ENCODE data around the gene HYCC2. TPM values are rescaled to one million over a fixed set of nuclear protein-coding genes. Genes with fewer than 3 reads are reported as not detected.

HYCC2 gene
- total RNA-seq, result 10 to 100 TPM; 27.3 to 27.8 TPM

DNA sequence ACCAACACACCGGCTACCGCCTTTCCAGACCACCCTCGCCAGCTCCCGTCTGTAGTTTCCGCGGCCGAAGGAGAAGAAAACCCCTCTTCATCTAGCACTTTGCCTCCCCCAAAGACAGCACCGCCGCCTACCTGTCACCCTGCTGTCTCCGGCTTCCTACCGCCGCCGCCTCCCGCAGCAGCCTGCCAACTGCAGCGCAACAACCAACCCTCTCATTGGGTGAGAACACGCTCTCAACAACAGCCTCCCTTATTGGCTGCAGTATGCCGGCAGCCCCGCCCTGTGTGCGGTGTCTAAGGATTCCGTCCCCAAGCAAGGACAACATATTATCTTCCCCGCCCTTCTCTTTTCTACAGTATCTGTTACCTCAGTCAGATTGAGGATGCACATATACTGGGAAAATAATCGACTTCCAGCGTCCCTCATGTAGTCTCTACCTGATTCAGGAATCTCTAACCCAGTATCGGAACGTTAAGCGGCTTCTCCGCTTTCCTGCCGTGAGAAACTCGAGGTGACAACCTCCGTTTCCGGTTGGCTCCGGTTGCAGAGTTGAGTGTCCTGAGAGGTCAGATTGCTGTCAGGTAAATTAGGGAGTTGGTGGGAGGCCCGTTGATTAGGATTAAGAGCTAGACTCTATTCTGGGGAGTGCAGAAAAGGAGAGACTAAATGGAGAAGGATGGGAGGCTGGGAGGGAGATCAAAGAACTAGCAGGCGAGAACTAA, at the start of gene HYCC2, which contains the start of gene NDUFB3:
Gene HYCC2, minus strand, starts transcription at position 193 of the 722 bp plus-strand sequence. CDS start 47,662 bp downstream, outside the sequence.
Gene NDUFB3, plus strand, starts transcription at position 523 of the 722 bp plus-strand sequence. CDS start 6,882 bp downstream, outside the sequence.
- ChIA-PET CTCF (interaction anchor here (0.8 to 2.6 kb wide), 3 partner anchors 13 to 111 kb away, joined by 3 to 10 read pairs (median 5); partner anchors contain the start of genes CASP10 and CFLAR), POLR2A (interaction anchor here (0.9 to 1.0 kb wide), 2 partner anchors 45 to 47 kb away, joined by 3 to 5 read pairs; no protein-coding TSS in a partner anchor)

- ChIA-PET CTCF (interaction anchor here (2.1 to 6.2 kb wide), 4 partner anchors 12 to 113 kb away, joined by 6 to 79 read pairs (median 10); no protein-coding TSS in a partner anchor), POLR2A (interaction anchor here (1.5 to 8.6 kb wide), 5 partner anchors 12 to 255 kb away, joined by 3 to 173 read pairs (median 15); partner anchors contain the start of genes CASP8 and CLK1)
These were observed 47.7 kb upstream of the HYCC2 start for GRCh38 chr2:201118961-201119854.

- ChIA-PET POLR2A (interaction anchor here (0.6 to 8.6 kb wide), 10 partner anchors 13 to 257 kb away, joined by 3 to 173 read pairs (median 7); partner anchors contain the start of genes CASP8 and CLK1), CTCF (interaction anchor here (0.7 to 6.2 kb wide), 8 partner anchors 10 to 128 kb away, joined by 3 to 79 read pairs (median 8); no protein-coding TSS in a partner anchor)
These were observed 46.9 kb upstream of the HYCC2 start for GRCh38 chr2:201118121-201118960.

GRCh38 chr2:201117735-201118094, 46.2 kb upstream of the HYCC2 start:
- CTCF ChIA-PET, result interaction anchor here (0.7 to 6.2 kb wide), 9 partner anchors 9 to 212 kb away, joined by 3 to 79 read pairs (median 6); no protein-coding TSS in a partner anchor
- POLR2A ChIA-PET, result interaction anchor here (0.6 to 8.6 kb wide), 12 partner anchors 13 to 257 kb away, joined by 3 to 173 read pairs (median 7); partner anchors contain the start of genes CASP8 and CLK1

- CTCF ChIA-PET, result interaction anchor here (0.7 to 6.2 kb wide), 9 partner anchors 14 to 212 kb away, joined by 3 to 79 read pairs (median 6); no protein-coding TSS in a partner anchor
- POLR2A ChIA-PET, result interaction anchor here (0.5 to 8.6 kb wide), 16 partner anchors 14 to 256 kb away, joined by 3 to 173 read pairs (median 5); partner anchors contain the start of genes CASP8 and CLK1
These were observed 45.7 kb upstream of the HYCC2 start for GRCh38 chr2:201116959-201117734.

DNA sequence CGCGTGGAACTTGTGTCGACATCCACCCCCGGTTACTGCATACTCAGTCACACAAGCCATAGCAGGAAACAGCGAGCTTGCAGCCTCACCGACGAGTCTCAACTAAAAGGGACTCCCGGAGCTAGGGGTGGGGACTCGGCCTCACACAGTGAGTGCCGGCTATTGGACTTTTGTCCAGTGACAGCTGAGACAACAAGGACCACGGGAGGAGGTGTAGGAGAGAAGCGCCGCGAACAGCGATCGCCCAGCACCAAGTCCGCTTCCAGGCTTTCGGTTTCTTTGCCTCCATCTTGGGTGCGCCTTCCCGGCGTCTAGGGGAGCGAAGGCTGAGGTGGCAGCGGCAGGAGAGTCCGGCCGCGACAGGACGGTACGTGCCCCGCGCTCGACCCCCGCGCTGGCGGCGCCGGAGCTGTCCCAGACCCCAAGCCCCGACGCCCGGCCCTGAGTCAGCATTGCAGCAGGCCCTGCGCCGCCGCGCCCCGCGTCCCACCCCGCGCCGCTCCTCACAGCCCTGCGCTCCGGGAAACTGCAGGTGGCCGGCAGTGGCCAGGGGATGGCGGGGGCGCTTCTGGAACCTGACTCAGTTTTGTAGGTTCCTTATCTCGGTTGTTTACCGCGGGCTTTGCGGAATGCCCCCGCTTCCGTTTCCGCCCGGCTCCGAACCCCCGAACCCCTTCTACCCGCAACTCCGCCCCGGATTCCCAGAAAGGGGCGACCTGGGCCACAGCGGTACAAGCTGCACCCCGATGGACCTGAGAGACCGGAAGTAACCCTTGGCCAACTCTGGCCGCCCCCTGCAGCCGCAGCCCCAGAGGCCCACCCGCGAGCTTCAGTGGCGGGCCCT, 44.9 kb upstream of the HYCC2 start, which contains the start of gene CFLAR:
Gene CFLAR, plus strand, starts transcription at position 50 of the 844 bp plus-strand sequence. CDS start 13,702 bp downstream, outside the sequence.
- POLR2A ChIA-PET, result interaction anchor here (0.6 to 8.6 kb wide), 11 partner anchors 15 to 403 kb away, joined by 3 to 173 read pairs (median 3); no protein-coding TSS in a partner anchor

GRCh38 chr2:201114846-201115245, 43.4 kb upstream of the HYCC2 start:
- ChIA-PET CTCF (interaction anchor here (0.5 to 1.0 kb wide), 4 partner anchors 12 to 46 kb away, joined by 3 read pairs; no protein-coding TSS in a partner anchor), POLR2A (interaction anchor here (0.6 to 8.6 kb wide), 3 partner anchors 16 to 223 kb away, joined by 3 to 173 read pairs (median 8); no protein-coding TSS in a partner anchor)

More for the DNA sequence above, 44.9 kb upstream of the HYCC2 start, which contains the start of gene CFLAR:
- CTCF ChIA-PET, result interaction anchor here (1.1 to 6.2 kb wide), 6 partner anchors 15 to 211 kb away, joined by 3 to 79 read pairs (median 4); partner anchors contain the start of gene ORC2

DNA sequence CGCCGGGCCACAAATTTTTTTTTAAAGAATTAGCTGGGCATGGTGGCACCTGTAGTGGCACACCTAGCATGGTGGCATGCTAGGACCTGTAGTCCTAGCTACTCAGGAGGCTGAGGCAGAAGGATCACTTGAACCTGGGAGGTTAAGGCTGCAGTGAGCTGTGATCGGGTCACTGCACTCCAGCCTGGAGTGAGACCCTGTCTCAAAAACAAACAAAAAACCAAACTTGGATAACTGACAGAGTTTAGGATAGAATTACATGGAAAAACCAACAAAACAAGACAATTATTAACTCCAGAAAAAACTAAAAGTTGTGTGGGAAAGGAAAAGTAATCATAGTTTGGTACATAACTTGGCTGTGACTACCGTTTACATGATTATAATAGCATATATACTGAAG, 42.9 kb upstream of the HYCC2 start:
- POLR2A ChIA-PET, result no interaction called here
- CTCF ChIA-PET, result interaction anchor here (1.0 kb wide), 1 partner anchor 12 kb away, joined by 3 read pairs; no protein-coding TSS in a partner anchor

- ChIA-PET CTCF (interaction anchor here (0.7 kb wide), 1 partner anchor 952 kb away, joined by 3 read pairs; no protein-coding TSS in a partner anchor), POLR2A (no interaction called here)
These were observed 39.6 kb upstream of the HYCC2 start for GRCh38 chr2:201111096-201111495.

GRCh38 chr2:201110615-201111014, 39.1 kb upstream of the HYCC2 start:
- ChIA-PET CTCF (no interaction called here), POLR2A (no interaction called here)

DNA sequence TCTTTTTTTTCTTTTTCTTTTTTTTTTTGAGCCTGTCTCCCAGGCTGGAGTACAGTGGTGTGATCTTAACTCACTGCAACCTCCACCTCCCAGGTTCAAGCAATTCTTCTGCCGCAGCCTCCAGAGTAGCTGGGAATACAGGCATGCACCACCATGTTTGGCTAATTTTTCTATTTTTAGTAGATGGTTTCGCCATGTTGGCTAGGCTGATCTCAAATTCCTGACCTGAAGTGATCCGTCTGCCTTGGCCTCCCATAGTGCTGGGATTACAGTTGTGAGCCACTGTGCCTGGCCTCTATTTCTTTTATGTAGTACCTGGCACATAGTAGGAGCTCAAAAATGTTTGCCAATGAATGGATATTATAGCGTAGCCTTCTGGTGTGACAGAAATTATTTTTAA, 37.7 kb upstream of the HYCC2 start:
- ChIA-PET CTCF (interaction anchor here (1.4 kb wide), 1 partner anchor 8 kb away, joined by 3 read pairs; no protein-coding TSS in a partner anchor), POLR2A (no interaction called here)

DNA sequence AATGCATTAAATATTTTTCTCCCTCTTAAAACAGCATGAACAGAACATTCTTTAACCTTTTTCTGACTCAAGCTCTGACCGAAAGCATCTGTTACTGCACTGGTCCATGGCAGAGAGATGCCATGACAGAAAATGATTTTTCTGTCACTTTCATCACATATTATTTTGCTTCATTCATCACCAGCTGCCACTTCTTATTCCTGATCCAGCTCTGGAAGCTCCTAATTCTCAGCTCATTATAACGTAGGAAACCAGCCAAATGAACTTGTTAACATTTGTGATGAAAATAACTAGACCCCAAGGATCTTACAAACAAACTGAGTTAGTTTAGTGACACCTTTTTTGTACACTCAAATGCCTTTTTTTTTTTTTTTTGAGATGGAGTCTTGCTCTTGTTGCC, 36.9 kb upstream of the HYCC2 start:
- POLR2A ChIA-PET, result no interaction called here
- CTCF ChIA-PET, result interaction anchor here (0.7 to 1.2 kb wide), 2 partner anchors 10 to 203 kb away, joined by 3 read pairs; no protein-coding TSS in a partner anchor

GRCh38 chr2:201107624-201108023, 36.2 kb upstream of the HYCC2 start:
- ChIA-PET CTCF (interaction anchor here (1.2 kb wide), 1 partner anchor 11 kb away, joined by 3 read pairs; no protein-coding TSS in a partner anchor), POLR2A (no interaction called here)

- ChIA-PET CTCF (no interaction called here), POLR2A (no interaction called here)
These were observed 34.3 kb upstream of the HYCC2 start for GRCh38 chr2:201105759-201106158.

GRCh38 chr2:201100497-201100896, 29.0 kb upstream of the HYCC2 start:
- POLR2A ChIA-PET, result no interaction called here

GRCh38 chr2:201093573-201093972, 22.1 kb upstream of the HYCC2 start:
- CTCF ChIA-PET, result no interaction called here
- POLR2A ChIA-PET, result no interaction called here

More at GRCh38 chr2:201100497-201100896, 29.0 kb upstream of the HYCC2 start:
- CTCF ChIA-PET, result interaction anchor here (1.5 kb wide), 1 partner anchor 77 kb away, joined by 4 read pairs; no protein-coding TSS in a partner anchor
